WI38 (cell line): Measurements from ENCODE around the gene SRRM1.
A peak's percentile ranks its signal among the peaks of the same experiment; 100 is the strongest.

Source experiments
- H3K4me3 ChIP-seq: 2 replicates; pipeline ENCODE4 v1.5.1; 2011; ENCODE audit warnings: low read depth, mild to moderate bottlenecking, control low read depth, low read length
- TF ChIP-seq, protein P1 (sequence below): IDR thresholded peaks from 2 replicates; pipeline ENCODE4 v1.5.1; 2012; ENCODE audit warnings: low read depth, mild to moderate bottlenecking, control low read depth, low read length

Gene SRRM1

DNA sequence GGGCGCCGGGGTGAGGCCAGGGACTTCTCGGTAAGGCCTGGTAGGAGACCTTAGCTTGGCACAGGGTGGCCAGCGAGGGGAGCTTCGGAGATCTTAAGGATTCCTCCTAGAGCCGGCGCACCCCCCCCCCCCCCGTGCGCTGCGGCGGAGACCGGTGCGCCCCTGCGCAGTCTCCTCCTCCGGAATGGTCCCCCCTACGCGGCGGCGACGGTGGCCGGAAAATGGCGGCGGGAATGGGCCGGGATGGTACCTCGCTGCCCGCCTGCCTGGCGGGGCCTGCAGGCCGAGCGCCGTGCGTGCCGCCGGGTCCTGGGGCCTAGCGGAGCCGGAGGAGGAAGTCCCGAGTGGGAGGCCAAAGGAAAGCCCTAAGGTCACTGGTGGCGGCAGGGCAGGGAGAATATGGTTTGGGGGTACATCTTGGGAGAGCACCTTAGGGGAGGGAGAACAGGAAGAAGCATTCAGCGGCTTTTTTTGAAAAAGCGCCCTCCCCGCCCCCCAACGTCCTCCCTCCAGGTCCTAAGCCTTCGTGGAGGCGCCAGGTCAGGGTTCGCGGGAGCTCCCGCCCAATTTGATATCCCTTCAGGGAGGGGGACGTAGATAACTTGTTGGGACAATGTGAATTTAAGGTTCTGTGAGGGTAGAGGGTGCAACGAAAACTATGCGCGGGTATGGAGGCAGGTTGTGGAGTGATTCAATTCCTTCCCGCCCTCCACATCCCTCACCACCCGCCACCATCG, 429 bp downstream of the SRRM1 start:
- TF ChIP-seq, protein P1, sequence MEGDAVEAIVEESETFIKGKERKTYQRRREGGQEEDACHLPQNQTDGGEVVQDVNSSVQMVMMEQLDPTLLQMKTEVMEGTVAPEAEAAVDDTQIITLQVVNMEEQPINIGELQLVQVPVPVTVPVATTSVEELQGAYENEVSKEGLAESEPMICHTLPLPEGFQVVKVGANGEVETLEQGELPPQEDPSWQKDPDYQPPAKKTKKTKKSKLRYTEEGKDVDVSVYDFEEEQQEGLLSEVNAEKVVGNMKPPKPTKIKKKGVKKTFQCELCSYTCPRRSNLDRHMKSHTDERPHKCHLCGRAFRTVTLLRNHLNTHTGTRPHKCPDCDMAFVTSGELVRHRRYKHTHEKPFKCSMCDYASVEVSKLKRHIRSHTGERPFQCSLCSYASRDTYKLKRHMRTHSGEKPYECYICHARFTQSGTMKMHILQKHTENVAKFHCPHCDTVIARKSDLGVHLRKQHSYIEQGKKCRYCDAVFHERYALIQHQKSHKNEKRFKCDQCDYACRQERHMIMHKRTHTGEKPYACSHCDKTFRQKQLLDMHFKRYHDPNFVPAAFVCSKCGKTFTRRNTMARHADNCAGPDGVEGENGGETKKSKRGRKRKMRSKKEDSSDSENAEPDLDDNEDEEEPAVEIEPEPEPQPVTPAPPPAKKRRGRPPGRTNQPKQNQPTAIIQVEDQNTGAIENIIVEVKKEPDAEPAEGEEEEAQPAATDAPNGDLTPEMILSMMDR = no peak
- H3K4me3 ChIP-seq = peak overlapping the region; percentile 97

DNA sequence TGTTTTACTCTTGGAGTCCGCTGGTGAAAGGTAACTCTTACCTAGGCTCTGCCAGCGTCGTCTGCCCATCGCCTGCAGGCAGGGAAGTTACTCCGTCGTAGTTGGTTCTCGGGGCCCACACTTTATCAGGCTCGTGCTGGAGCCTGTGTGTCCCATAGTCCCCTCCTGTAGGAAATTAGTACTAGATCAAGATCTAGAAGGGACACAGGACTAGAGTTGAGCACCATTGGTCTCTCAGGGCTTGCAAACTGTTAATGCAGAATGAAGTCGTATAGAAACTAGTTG, 940 bp downstream of the SRRM1 start:
- H3K4me3 ChIP-seq = peak overlapping the region; percentile 97
- TF ChIP-seq, protein P1 = no peak

GRCh38 chr1:24648919-24649318, 5.8 kb downstream of the SRRM1 start:
- TF ChIP-seq, protein P1 = no peak

GRCh38 chr1:24652382-24652781, 9.3 kb downstream of the SRRM1 start:
- H3K4me3 ChIP-seq = no peak overlapping the region
- TF ChIP-seq, protein P1 = no peak

More at GRCh38 chr1:24648919-24649318, 5.8 kb downstream of the SRRM1 start:
- H3K4me3 ChIP-seq = no peak overlapping the region

GRCh38 chr1:24654010-24654409, 10.9 kb downstream of the SRRM1 start:
- H3K4me3 ChIP-seq = no peak overlapping the region

DNA sequence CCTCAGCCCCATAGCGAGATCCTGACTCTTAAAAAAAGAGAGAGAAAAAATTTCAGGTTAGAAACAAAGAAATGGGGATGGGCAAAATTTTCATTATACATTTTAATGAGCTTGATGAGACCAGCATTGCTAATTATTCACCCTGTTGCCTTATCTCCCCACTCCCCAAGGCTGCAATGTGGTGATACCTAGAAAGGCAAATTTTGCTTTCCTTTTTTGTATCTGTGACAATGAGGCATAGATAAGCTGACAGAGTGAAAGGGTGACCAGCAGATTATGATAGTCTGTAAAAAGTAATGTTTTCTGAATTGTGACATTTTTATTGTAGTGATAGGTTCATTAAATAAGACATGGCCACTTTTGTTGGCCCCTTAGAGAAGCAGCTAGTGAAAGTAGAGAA, 12.9 kb downstream of the SRRM1 start:
- H3K4me3 ChIP-seq = no peak overlapping the region
- TF ChIP-seq, protein P1 = no peak

More at GRCh38 chr1:24654010-24654409, 10.9 kb downstream of the SRRM1 start:
- TF ChIP-seq, protein P1 = no peak

- H3K4me3 ChIP-seq = no peak overlapping the region
- TF ChIP-seq, protein P1 = no peak
Observed at GRCh38 chr1:24657781-24658180, 14.7 kb downstream of the SRRM1 start.
